ENCODE measurements around the gene C3orf49. TPM values are rescaled to one million over a fixed set of nuclear protein-coding genes. Genes with fewer than 3 reads are reported as not detected.

Gene C3orf49
- total RNA-seq, 1 donor from 2014 or later = not detected

GRCh38 chr3:63876260-63876659, 57.2 kb downstream of the C3orf49 start:
- Histone ChIP-seq H3K27me3 (ENCODE audit: control insufficient read depth in 3 of 3, insufficient read depth in 3 of 3, low read length in 3 of 3) (no peaks in the 10 kb centered on the region), H3K4me3 (ENCODE audit: low read length in 3 of 3) (no peak overlapping the region), H3K4me1 (ENCODE audit: control insufficient read depth in 3 of 3, insufficient read depth in 3 of 3, low read length in 3 of 3) (peaks cover 0 to 7% (median 3%) of the 10 kb centered on the region in 3 donors), H3K9me3 (ENCODE audit: control insufficient read depth in 3 of 3, low read length in 3 of 3) (no peaks in the 10 kb centered on the region), H3K27ac (ENCODE audit: low read depth, low read length) (no peak overlapping the region), H3K36me3 (ENCODE audit: control insufficient read depth in 3 of 3, insufficient read depth in 3 of 3, low read length in 3 of 3) (no peaks in the 10 kb centered on the region), H3K9ac (ENCODE audit: low read depth in 1 of 3, low read length in 3 of 3) (no peak overlapping the region)

- H3K27me3 ChIP-seq (ENCODE audit: control insufficient read depth in 3 of 3, insufficient read depth in 3 of 3, low read length in 3 of 3) = no peaks in the 10 kb centered on the region
- H3K4me3 ChIP-seq (ENCODE audit: low read length in 3 of 3) = no peak overlapping the region
- no peaks in the 10 kb centered on the region for H3K36me3 ChIP-seq (ENCODE audit: control insufficient read depth in 3 of 3, insufficient read depth in 3 of 3, low read length in 3 of 3)
- H3K9ac ChIP-seq (ENCODE audit: low read depth in 1 of 3, low read length in 3 of 3) = no peak overlapping the region
- H3K27ac ChIP-seq (ENCODE audit: low read depth, low read length) = no peak overlapping the region
- H3K9me3 ChIP-seq (ENCODE audit: control insufficient read depth in 3 of 3, low read length in 3 of 3) = no peaks in the 10 kb centered on the region
- H3K4me1 ChIP-seq (ENCODE audit: control insufficient read depth in 3 of 3, insufficient read depth in 3 of 3, low read length in 3 of 3) = peaks cover 0 to 7% (median 3%) of the 10 kb centered on the region in 3 donors
Observed at GRCh38 chr3:63877737-63878393, 58.8 kb downstream of the C3orf49 start.

- H3K9me3 ChIP-seq (ENCODE audit: control insufficient read depth in 3 of 3, low read length in 3 of 3) = no peaks in the 10 kb centered on the region
- H3K4me3 ChIP-seq (ENCODE audit: low read length in 3 of 3) = no peak overlapping the region
- H3K36me3 ChIP-seq (ENCODE audit: control insufficient read depth in 3 of 3, insufficient read depth in 3 of 3, low read length in 3 of 3) = no peaks in the 10 kb centered on the region
- no peak overlapping the region for H3K27ac ChIP-seq (ENCODE audit: low read depth, low read length)
- no peaks in the 10 kb centered on the region for H3K27me3 ChIP-seq (ENCODE audit: control insufficient read depth in 3 of 3, insufficient read depth in 3 of 3, low read length in 3 of 3)
- H3K9ac ChIP-seq (ENCODE audit: low read depth in 1 of 3, low read length in 3 of 3) = no peak overlapping the region
- H3K4me1 ChIP-seq (ENCODE audit: control insufficient read depth in 3 of 3, insufficient read depth in 3 of 3, low read length in 3 of 3) = peaks cover 0 to 7% (median 3%) of the 10 kb centered on the region in 3 donors
Observed at GRCh38 chr3:63878394-63879060, 59.4 kb downstream of the C3orf49 start.

GRCh38 chr3:63880653-63881052, 61.6 kb downstream of the C3orf49 start:
- H3K4me3 ChIP-seq (ENCODE audit: low read length in 3 of 3) = no peak overlapping the region
- H3K4me1 ChIP-seq (ENCODE audit: control insufficient read depth in 3 of 3, insufficient read depth in 3 of 3, low read length in 3 of 3) = peaks cover 0 to 7% (median 0%) of the 10 kb centered on the region in 3 donors
- no peaks in the 10 kb centered on the region for H3K9me3 ChIP-seq (ENCODE audit: control insufficient read depth in 3 of 3, low read length in 3 of 3)
- H3K9ac ChIP-seq (ENCODE audit: low read depth in 1 of 3, low read length in 3 of 3) = no peak overlapping the region
- H3K36me3 ChIP-seq (ENCODE audit: control insufficient read depth in 3 of 3, insufficient read depth in 3 of 3, low read length in 3 of 3) = no peaks in the 10 kb centered on the region
- no peaks in the 10 kb centered on the region for H3K27me3 ChIP-seq (ENCODE audit: control insufficient read depth in 3 of 3, insufficient read depth in 3 of 3, low read length in 3 of 3)
- no peak overlapping the region for H3K27ac ChIP-seq (ENCODE audit: low read depth, low read length)

- H3K9ac ChIP-seq (ENCODE audit: low read depth in 1 of 3, low read length in 3 of 3) = peak overlapping the region in 1 of 3 donors; percentile 14
- peaks cover 0 to under 1% (median 0%) of the 10 kb centered on the region in 3 donors for H3K36me3 ChIP-seq (ENCODE audit: control insufficient read depth in 3 of 3, insufficient read depth in 3 of 3, low read length in 3 of 3)
- no peak overlapping the region for H3K4me3 ChIP-seq (ENCODE audit: low read length in 3 of 3)
- H3K27me3 ChIP-seq (ENCODE audit: control insufficient read depth in 3 of 3, insufficient read depth in 3 of 3, low read length in 3 of 3) = no peaks in the 10 kb centered on the region
- peaks cover 5 to 13% (median 8%) of the 10 kb centered on the region in 3 donors for H3K4me1 ChIP-seq (ENCODE audit: control insufficient read depth in 3 of 3, insufficient read depth in 3 of 3, low read length in 3 of 3)
- no peak overlapping the region for H3K27ac ChIP-seq (ENCODE audit: low read depth, low read length)
- H3K9me3 ChIP-seq (ENCODE audit: control insufficient read depth in 3 of 3, low read length in 3 of 3) = no peaks in the 10 kb centered on the region
Observed at GRCh38 chr3:63886858-63887257, 67.8 kb downstream of the C3orf49 start.

DNA sequence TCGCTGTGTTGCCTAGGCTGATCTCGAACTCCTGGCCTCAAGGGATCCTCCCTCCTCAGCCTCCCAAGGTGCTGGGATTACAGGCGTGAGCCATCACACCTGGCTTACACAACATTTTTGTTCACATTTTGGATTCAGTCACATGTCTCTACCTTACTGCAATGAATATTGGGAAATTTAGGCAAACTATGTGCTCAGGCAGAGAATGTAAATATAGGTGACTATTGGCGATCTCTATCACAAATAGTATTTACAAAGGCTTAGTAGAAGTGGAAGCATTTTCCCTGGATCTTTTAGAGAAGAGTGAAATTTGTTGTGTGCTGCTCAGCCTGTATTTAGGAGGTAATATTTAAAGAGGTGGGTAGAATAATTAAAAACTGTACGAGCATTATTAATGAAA, 72.4 kb downstream of the C3orf49 start:
- H3K9me3 ChIP-seq (ENCODE audit: control insufficient read depth in 3 of 3, low read length in 3 of 3) = no peaks in the 10 kb centered on the region
- peaks cover 0 to 2% (median 0%) of the 10 kb centered on the region in 3 donors for H3K36me3 ChIP-seq (ENCODE audit: control insufficient read depth in 3 of 3, insufficient read depth in 3 of 3, low read length in 3 of 3)
- no peak overlapping the region for H3K9ac ChIP-seq (ENCODE audit: low read depth in 1 of 3, low read length in 3 of 3)
- H3K27ac ChIP-seq (ENCODE audit: low read depth, low read length) = no peak overlapping the region
- no peak overlapping the region for H3K4me3 ChIP-seq (ENCODE audit: low read length in 3 of 3)
- H3K4me1 ChIP-seq (ENCODE audit: control insufficient read depth in 3 of 3, insufficient read depth in 3 of 3, low read length in 3 of 3) = peaks cover 5 to 18% (median 9%) of the 10 kb centered on the region in 3 donors
- no peaks in the 10 kb centered on the region for H3K27me3 ChIP-seq (ENCODE audit: control insufficient read depth in 3 of 3, insufficient read depth in 3 of 3, low read length in 3 of 3)

DNA sequence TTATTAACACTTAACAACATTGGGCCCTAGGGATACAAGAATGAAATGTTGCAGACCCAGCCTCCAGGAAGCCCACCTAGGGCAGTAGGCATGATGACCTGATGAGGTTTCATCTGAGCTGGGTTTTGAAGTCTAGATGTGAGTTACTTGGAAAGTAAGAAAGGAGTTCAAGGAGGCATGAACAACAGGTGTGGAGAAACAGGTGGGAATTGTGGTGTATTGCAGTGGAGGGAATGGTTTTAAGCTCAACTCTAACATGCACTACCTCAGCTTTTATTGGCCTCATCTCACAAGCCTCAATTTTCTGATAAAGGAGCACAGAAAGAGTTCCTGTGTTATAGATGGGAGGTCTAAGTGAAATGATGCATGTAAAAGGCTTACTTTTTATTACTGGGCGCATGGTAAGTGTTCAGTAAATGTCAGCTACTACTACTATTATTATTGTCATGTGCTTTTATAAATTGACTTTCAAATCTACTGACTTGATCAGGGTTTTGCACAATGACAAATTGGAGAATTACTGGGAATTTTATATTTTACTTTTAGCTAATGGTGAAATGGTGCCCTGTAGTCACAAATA, 73.8 kb downstream of the C3orf49 start:
- H3K27me3 ChIP-seq (ENCODE audit: control insufficient read depth in 3 of 3, insufficient read depth in 3 of 3, low read length in 3 of 3) = no peaks in the 10 kb centered on the region
- H3K4me1 ChIP-seq (ENCODE audit: control insufficient read depth in 3 of 3, insufficient read depth in 3 of 3, low read length in 3 of 3) = peaks cover 0 to 13% (median 3%) of the 10 kb centered on the region in 3 donors
- peaks cover 0 to 2% (median 0%) of the 10 kb centered on the region in 3 donors for H3K36me3 ChIP-seq (ENCODE audit: control insufficient read depth in 3 of 3, insufficient read depth in 3 of 3, low read length in 3 of 3)

DNA sequence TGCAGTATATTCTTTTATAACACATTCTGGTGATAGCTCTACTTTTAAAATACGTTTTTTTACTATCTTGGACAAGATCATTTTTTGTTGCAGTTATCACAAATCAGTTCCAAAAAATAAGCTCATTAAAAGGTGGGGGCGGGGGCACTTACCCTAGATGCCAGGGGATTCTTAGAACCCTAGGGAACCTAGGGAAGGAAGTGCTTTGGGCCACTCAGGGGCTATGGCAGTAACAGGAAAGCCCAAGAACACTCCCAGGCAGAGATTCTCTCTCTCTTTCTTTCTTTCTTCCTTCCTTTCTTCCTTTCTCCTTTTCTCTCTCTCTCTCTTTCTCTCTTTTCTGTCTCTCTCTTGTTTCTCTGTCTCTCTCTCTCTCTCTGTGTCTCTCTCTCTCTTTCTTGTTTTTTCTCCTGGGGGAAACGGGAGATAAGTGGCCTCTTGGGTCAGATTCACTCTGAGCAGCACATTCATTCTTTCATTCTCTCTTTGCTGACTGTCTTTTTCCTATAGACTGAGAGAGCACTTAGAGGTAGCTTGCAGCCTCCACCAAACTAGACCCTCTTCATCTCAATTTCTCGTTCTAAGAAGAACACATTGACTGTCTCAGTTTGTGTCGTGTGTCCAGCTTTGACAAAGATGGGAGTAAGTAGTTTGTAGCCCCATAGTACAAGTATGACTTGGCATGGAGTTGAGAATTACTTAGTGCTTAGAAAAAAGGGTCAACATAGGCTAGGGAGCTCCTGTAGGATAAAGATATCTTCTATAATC, 76.5 kb downstream of the C3orf49 start:
- H3K9ac ChIP-seq (ENCODE audit: low read depth in 1 of 3, low read length in 3 of 3) = no peak overlapping the region

More for the DNA sequence above, 73.8 kb downstream of the C3orf49 start:
- Histone ChIP-seq H3K4me3 (ENCODE audit: low read length in 3 of 3) (no peak overlapping the region), H3K9ac (ENCODE audit: low read depth in 1 of 3, low read length in 3 of 3) (no peak overlapping the region), H3K27ac (ENCODE audit: low read depth, low read length) (no peak overlapping the region), H3K9me3 (ENCODE audit: control insufficient read depth in 3 of 3, low read length in 3 of 3) (no peaks in the 10 kb centered on the region)

GRCh38 chr3:63896332-63897030, 77.4 kb downstream of the C3orf49 start:
- Histone ChIP-seq H3K4me3 (ENCODE audit: low read length in 3 of 3) (no peak overlapping the region), H3K36me3 (ENCODE audit: control insufficient read depth in 3 of 3, insufficient read depth in 3 of 3, low read length in 3 of 3) (peaks cover 0 to 10% (median 3%) of the 10 kb centered on the region in 3 donors), H3K27ac (ENCODE audit: low read depth, low read length) (no peak overlapping the region), H3K9ac (ENCODE audit: low read depth in 1 of 3, low read length in 3 of 3) (no peak overlapping the region), H3K4me1 (ENCODE audit: control insufficient read depth in 3 of 3, insufficient read depth in 3 of 3, low read length in 3 of 3) (peaks cover 0 to 7% (median 3%) of the 10 kb centered on the region in 3 donors), H3K27me3 (ENCODE audit: control insufficient read depth in 3 of 3, insufficient read depth in 3 of 3, low read length in 3 of 3) (no peaks in the 10 kb centered on the region), H3K9me3 (ENCODE audit: control insufficient read depth in 3 of 3, low read length in 3 of 3) (no peaks in the 10 kb centered on the region)

More for the DNA sequence above, 76.5 kb downstream of the C3orf49 start:
- H3K4me1 ChIP-seq (ENCODE audit: control insufficient read depth in 3 of 3, insufficient read depth in 3 of 3, low read length in 3 of 3) = peaks cover 0 to 7% (median 3%) of the 10 kb centered on the region in 3 donors
- no peaks in the 10 kb centered on the region for H3K27me3 ChIP-seq (ENCODE audit: control insufficient read depth in 3 of 3, insufficient read depth in 3 of 3, low read length in 3 of 3)
- H3K36me3 ChIP-seq (ENCODE audit: control insufficient read depth in 3 of 3, insufficient read depth in 3 of 3, low read length in 3 of 3) = peaks cover 0 to 10% (median 3%) of the 10 kb centered on the region in 3 donors
- H3K4me3 ChIP-seq (ENCODE audit: low read length in 3 of 3) = no peak overlapping the region
- H3K9me3 ChIP-seq (ENCODE audit: control insufficient read depth in 3 of 3, low read length in 3 of 3) = no peaks in the 10 kb centered on the region
- no peak overlapping the region for H3K27ac ChIP-seq (ENCODE audit: low read depth, low read length)
